C4-2B (cell line): ENCODE results near the gene PODNL1.
"Not testable (repeated sequence)": the region's sequence is repeated elsewhere in the genome, so short reads cannot be mapped to it uniquely, and the experiment has no call there.

Experiments
- CTCF ChIP-seq: fragments of 450-650 bp; conservative IDR thresholded peaks from 2 replicates; pipeline ENCODE4 v1.5.1; 2017; ENCODE audit warnings: mild to moderate bottlenecking
- ZFX ChIP-seq: fragments of 450-650 bp; IDR thresholded peaks from 2 replicates; pipeline ENCODE4 v1.6.1; 2017

- not testable (repeated sequence) for TF ChIP-seq CTCF, ZFX
Observed at GRCh38 chr19:13973479-13973878, 35.3 kb upstream of the PODNL1 start.
